Subcutaneous adipose tissue (tissue), 4 donors: Measurements from ENCODE around the gene APPL2. TPM values are rescaled to one million over a fixed set of nuclear protein-coding genes. Genes with fewer than 3 reads are reported as not detected.

Source experiments
- total RNA-seq, 4 donors: library from RNA; depleted of rRNA; stranded (reverse); fragments of >200 nt; gene quantifications; one replicate each; pipeline ENCODE4 v1.1.0, GENCODE V29; 2016
- TF ChIP-seq, protein P1 (sequence below): fragments of 450-650 bp; IDR thresholded peaks from one replicate; pipeline ENCODE4 v1.5.1; 2016; ENCODE audit warnings: low read depth, mild to moderate bottlenecking, control low read depth, antibody characterized with exemption, moderate library complexity

Gene APPL2
- total RNA-seq, 4 donors from 2014 or later, result 64.6 to 127 (median 94.1) TPM

- TF ChIP-seq, protein P1, sequence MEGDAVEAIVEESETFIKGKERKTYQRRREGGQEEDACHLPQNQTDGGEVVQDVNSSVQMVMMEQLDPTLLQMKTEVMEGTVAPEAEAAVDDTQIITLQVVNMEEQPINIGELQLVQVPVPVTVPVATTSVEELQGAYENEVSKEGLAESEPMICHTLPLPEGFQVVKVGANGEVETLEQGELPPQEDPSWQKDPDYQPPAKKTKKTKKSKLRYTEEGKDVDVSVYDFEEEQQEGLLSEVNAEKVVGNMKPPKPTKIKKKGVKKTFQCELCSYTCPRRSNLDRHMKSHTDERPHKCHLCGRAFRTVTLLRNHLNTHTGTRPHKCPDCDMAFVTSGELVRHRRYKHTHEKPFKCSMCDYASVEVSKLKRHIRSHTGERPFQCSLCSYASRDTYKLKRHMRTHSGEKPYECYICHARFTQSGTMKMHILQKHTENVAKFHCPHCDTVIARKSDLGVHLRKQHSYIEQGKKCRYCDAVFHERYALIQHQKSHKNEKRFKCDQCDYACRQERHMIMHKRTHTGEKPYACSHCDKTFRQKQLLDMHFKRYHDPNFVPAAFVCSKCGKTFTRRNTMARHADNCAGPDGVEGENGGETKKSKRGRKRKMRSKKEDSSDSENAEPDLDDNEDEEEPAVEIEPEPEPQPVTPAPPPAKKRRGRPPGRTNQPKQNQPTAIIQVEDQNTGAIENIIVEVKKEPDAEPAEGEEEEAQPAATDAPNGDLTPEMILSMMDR, result no peak
Observed at GRCh38 chr12:105222284-105222655, 13.7 kb downstream of the APPL2 start.

GRCh38 chr12:105221583-105222283, 14.2 kb downstream of the APPL2 start:
- TF ChIP-seq, protein P1, result no peak

- TF ChIP-seq, protein P1, result no peak
Observed at GRCh38 chr12:105220929-105221290, 15.1 kb downstream of the APPL2 start.

- TF ChIP-seq, protein P1, result no peak
Observed at GRCh38 chr12:105220150-105220928, 15.6 kb downstream of the APPL2 start.

GRCh38 chr12:105219261-105220028, 16.5 kb downstream of the APPL2 start:
- TF ChIP-seq, protein P1, result no peak

DNA sequence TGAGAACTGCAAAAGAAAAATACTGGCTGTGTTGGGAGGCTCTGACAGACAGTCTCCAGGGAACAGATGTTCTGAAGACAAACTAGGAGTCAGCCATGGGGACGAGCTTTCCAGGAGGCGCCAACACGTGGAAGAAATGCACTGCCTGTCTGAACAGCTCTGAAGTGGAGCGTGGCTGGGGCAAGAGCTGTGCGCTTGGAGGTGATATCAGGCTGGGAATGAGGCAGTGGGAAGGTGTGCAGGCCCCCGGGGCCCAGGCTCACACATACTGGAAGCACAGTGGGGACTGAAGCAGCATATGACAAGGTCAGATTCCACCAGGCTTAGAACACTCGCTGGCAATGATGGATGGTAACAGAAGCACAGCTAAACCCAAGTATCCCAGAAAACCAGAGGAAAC, 17.5 kb downstream of the APPL2 start:
- TF ChIP-seq, protein P1, result no peak

- TF ChIP-seq, protein P1, result no peak
Observed at GRCh38 chr12:105214670-105215375, 21.2 kb downstream of the APPL2 start.
